ENCODE data around the gene TTC32.

DNA sequence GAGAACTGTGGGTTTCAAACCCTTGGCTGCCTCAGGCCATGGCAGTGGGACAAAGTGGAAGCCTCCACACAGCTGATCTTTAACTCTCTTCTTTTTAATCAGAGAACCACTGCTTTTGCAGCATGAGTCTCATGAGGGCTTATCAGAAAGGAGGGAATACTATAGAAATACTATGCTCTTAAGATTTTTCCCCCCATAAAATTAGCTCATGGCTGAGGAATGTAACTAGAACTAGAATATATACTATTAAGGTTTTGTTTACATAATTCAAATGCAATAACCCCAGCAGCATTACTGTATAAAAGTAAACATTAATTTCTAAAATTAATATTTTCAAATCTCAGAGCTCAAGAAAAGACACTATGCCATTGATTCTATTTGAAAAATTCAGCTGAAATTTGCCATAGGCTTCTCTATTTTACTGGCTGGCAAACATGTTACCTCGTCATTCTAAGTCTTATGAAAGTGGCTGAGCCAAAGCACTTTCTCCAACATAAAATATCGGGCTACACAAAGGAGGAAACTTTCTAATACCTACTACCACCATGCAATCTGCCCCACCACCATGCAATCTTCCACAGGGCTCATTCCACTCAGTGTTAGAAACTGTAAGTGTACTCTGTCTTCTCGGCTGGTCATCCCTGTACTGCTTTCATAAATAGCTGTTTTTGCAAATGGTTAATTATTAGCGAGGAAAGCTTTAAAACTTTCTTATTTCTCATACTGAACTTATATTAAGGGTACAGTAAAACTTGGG is 45.6 kb upstream of the TTC32 start:
- TF ChIP-seq, protein P1, sequence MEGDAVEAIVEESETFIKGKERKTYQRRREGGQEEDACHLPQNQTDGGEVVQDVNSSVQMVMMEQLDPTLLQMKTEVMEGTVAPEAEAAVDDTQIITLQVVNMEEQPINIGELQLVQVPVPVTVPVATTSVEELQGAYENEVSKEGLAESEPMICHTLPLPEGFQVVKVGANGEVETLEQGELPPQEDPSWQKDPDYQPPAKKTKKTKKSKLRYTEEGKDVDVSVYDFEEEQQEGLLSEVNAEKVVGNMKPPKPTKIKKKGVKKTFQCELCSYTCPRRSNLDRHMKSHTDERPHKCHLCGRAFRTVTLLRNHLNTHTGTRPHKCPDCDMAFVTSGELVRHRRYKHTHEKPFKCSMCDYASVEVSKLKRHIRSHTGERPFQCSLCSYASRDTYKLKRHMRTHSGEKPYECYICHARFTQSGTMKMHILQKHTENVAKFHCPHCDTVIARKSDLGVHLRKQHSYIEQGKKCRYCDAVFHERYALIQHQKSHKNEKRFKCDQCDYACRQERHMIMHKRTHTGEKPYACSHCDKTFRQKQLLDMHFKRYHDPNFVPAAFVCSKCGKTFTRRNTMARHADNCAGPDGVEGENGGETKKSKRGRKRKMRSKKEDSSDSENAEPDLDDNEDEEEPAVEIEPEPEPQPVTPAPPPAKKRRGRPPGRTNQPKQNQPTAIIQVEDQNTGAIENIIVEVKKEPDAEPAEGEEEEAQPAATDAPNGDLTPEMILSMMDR (conservative IDR thresholded peaks at IDR 0.05; ENCODE audit: low read depth, low read length), result no peak
- TF ChIP-seq EZH2 (IDR thresholded peaks at IDR 0.05; ENCODE audit: borderline replicate concordance, low read depth, low read length, poor library complexity, severe bottlenecking), result no peak
